Mucosa of rectum (tissue), 2 donors: ENCODE measurements around the gene ALOX5.

Source experiments
- H3K27ac ChIP-seq, 2 donors: one replicate each; pipeline ENCODE4 v1.7.0; 2013; ENCODE audit warnings: inconsistent platforms in 2 of 2, low read depth in 2 of 2, low read length in 2 of 2
- H3K27me3 ChIP-seq, 2 donors: one replicate each; pipeline ENCODE4 v1.7.0; 2013; ENCODE audit warnings: low read length in 2 of 2; ENCODE audit not compliant: control insufficient read depth in 2 of 2, insufficient read depth in 2 of 2
- H3K36me3 ChIP-seq, 2 donors: one replicate each; pipeline ENCODE4 v1.7.0; 2013; ENCODE audit warnings: low read length in 2 of 2; ENCODE audit not compliant: control insufficient read depth in 2 of 2, insufficient read depth in 2 of 2
- H3K4me1 ChIP-seq, 2 donors: one replicate each; pipeline ENCODE4 v1.7.0; 2013; ENCODE audit warnings: low read length in 2 of 2, mild to moderate bottlenecking in 1 of 2; ENCODE audit not compliant: control insufficient read depth in 2 of 2, insufficient read depth in 2 of 2
- H3K4me3 ChIP-seq, 2 donors: one replicate each; pipeline ENCODE4 v1.7.0; 2013; ENCODE audit warnings: low read length in 2 of 2
- H3K9ac ChIP-seq, 2 donors: one replicate each; pipeline ENCODE4 v1.7.0; 2013; ENCODE audit warnings: low read length in 2 of 2, low read depth in 1 of 2, mild to moderate bottlenecking in 1 of 2
- H3K9me3 ChIP-seq, 2 donors: one replicate each; pipeline ENCODE4 v1.7.0; 2013; ENCODE audit warnings: low read length in 2 of 2; ENCODE audit not compliant: control insufficient read depth in 2 of 2
- donor health status: healthy.
- donor health status: Normal muscosa, but diverticular disease.

The ALOX5 gene

DNA sequence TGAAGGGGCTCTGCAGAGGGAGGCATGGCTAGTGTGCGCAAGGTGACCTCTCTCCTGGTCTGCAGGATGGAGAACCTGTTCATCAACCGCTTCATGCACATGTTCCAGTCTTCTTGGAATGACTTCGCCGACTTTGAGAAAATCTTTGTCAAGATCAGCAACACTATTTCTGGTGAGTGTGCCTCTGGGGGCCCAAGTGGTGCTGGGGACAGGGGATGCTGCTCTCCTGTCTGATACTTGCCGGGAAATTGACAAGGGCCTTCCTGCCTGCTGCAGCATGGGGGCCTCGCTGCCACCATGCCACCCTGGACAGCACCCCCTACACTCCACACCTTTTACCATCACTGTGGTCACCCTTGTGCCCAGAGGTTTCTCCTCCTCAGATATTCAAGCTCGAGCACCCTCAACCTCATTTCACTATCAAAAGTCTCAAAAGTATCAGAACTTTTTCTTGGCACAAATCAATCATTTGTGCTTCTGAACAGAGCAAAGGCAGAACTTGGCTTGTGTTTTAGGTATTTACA lies 50.0 kb downstream of the ALOX5 start:
- no peak overlapping the region for H3K4me3 ChIP-seq
- H3K36me3 ChIP-seq, result peaks cover 0 to 3% of the 10 kb centered on the region in 2 donors
- H3K9ac ChIP-seq, result no peak overlapping the region
- H3K9me3 ChIP-seq, result no peaks in the 10 kb centered on the region
- peaks cover 7 to 21% of the 10 kb centered on the region in 2 donors for H3K4me1 ChIP-seq
- H3K27ac ChIP-seq, result no peak overlapping the region
- no peaks in the 10 kb centered on the region for H3K27me3 ChIP-seq

DNA sequence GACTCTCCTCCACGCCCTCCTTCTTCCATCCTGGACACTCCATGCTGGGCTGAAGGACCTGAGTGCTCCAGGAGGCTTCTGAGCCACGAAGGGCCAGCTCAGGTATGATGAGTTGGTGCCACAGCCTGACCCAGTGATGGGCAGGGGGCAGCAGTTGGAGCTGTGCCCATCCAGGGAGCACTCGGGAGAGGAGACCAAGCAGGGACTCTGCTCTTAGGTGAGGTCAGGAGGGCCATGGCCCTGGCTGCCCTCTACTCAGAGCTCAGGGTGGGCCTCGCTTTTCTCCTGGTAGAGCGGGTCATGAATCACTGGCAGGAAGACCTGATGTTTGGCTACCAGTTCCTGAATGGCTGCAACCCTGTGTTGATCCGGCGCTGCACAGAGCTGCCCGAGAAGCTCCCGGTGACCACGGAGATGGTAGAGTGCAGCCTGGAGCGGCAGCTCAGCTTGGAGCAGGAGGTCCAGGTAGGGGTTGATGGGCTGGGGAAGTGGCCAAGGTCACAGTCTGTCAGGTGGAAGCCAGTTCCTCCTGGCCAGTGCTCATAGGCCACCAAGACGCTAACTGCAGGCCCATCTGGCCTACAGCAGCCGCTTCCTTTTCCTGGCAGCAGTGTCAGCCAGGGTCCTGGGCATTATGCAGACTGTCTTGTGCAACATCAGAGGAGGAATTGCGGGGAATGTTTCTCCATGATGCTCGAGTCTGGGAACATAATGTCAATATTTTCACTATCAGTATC lies 50.8 kb downstream of the ALOX5 start:
- H3K27me3 ChIP-seq, result no peaks in the 10 kb centered on the region
- peaks cover 0 to 4% of the 10 kb centered on the region in 2 donors for H3K36me3 ChIP-seq
- H3K27ac ChIP-seq, result no peak overlapping the region
- H3K9me3 ChIP-seq, result no peaks in the 10 kb centered on the region
- no peak overlapping the region for H3K9ac ChIP-seq
- H3K4me3 ChIP-seq, result no peak overlapping the region
- peaks cover 7 to 14% of the 10 kb centered on the region in 2 donors for H3K4me1 ChIP-seq

GRCh38 chr10:45425621-45426563 lies 51.9 kb downstream of the ALOX5 start:
- peaks cover 0 to 4% of the 10 kb centered on the region in 2 donors for H3K36me3 ChIP-seq
- no peaks in the 10 kb centered on the region for H3K9me3 ChIP-seq
- peaks cover under 1 to 11% of the 10 kb centered on the region in 2 donors for H3K4me1 ChIP-seq
- H3K9ac ChIP-seq, result no peak overlapping the region
- no peak overlapping the region for H3K4me3 ChIP-seq
- H3K27me3 ChIP-seq, result no peaks in the 10 kb centered on the region
- peak overlapping the region in 1 of 2 donors; percentile 1 for H3K27ac ChIP-seq

GRCh38 chr10:45427262-45427969 lies 53.4 kb downstream of the ALOX5 start:
- Histone ChIP-seq H3K36me3 (peaks cover 0 to 4% of the 10 kb centered on the region in 2 donors), H3K4me3 (no peak overlapping the region), H3K4me1 (peaks cover 0 to 3% of the 10 kb centered on the region in 2 donors), H3K27me3 (no peaks in the 10 kb centered on the region), H3K27ac (no peak overlapping the region), H3K9me3 (no peaks in the 10 kb centered on the region), H3K9ac (no peak overlapping the region)

DNA sequence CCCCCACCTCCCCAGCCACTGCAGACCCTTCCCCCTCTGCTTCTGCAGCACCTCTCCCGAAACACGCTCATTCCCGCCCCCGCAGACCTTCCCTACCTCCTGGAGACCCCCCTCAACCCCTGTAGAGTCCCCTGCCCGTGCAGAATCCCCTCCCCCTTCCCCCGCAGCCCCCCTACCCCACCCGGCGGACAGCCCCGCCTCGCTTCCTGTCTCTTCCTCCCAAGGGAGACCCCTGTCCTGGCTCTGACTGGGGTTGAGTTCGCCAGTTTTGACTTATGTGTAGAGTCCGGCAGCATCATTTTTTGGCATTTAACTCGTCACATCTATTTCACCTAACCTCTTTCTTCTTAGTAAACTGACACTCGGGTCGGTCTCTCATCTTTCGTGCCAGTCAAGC lies 54.0 kb downstream of the ALOX5 start:
- peaks cover 0 to 5% of the 10 kb centered on the region in 2 donors for H3K4me1 ChIP-seq
- no peak overlapping the region for H3K27ac ChIP-seq
- H3K36me3 ChIP-seq, result peaks cover 0 to 4% of the 10 kb centered on the region in 2 donors
- no peaks in the 10 kb centered on the region for H3K9me3 ChIP-seq
- no peak overlapping the region for H3K4me3 ChIP-seq
- no peak overlapping the region for H3K9ac ChIP-seq
- H3K27me3 ChIP-seq, result no peaks in the 10 kb centered on the region

DNA sequence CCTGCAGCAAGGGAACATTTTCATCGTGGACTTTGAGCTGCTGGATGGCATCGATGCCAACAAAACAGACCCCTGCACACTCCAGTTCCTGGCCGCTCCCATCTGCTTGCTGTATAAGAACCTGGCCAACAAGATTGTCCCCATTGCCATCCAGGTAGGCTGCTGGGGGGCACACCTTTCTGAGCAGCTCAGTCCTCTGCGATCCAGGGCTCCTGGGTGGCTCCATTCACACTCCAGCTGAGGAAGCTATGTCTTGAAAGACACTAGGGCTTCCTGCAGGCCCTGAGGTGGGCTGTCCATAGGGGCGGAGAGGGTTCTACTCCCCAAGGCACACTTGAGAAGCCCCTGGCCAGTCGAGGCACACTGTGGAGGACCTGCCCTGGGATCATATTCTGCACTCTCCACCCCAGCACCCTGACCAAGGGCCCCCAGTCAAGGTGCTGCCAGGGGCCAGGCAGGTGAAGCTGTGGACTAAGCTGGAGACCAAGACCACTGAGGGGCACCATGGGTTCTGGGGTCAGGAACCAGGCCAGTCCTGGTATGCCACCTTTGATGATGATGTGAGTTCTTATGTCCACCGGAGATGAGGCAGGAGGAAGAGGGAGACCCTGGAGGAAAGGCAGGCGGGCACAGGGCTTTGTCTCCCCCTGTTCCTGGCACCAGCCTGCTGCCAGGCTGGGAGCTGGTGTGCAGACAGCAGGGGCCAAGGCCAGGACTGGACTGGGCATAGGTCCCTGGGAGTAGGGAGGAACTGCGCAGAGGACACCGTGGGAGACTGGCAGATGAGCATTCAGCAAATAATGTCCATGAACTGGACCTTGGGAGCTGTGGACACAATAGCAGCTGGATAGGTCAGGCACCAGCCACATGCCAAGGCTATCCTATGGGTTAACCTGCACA lies 54.8 kb downstream of the ALOX5 start:
- no peak overlapping the region for H3K27ac ChIP-seq
- H3K4me1 ChIP-seq, result peaks cover 0 to 5% of the 10 kb centered on the region in 2 donors
- no peak overlapping the region for H3K4me3 ChIP-seq
- H3K9ac ChIP-seq, result no peak overlapping the region
- no peaks in the 10 kb centered on the region for H3K27me3 ChIP-seq
- H3K9me3 ChIP-seq, result no peaks in the 10 kb centered on the region
- peaks cover 0 to 4% of the 10 kb centered on the region in 2 donors for H3K36me3 ChIP-seq

GRCh38 chr10:45429790-45430189 lies 55.8 kb downstream of the ALOX5 start:
- H3K9me3 ChIP-seq, result no peaks in the 10 kb centered on the region
- H3K27ac ChIP-seq, result no peak overlapping the region
- peaks cover 0 to 4% of the 10 kb centered on the region in 2 donors for H3K36me3 ChIP-seq
- no peak overlapping the region for H3K9ac ChIP-seq
- no peak overlapping the region for H3K4me3 ChIP-seq
- H3K27me3 ChIP-seq, result no peaks in the 10 kb centered on the region
- peaks cover 0 to 2% of the 10 kb centered on the region in 2 donors for H3K4me1 ChIP-seq

DNA sequence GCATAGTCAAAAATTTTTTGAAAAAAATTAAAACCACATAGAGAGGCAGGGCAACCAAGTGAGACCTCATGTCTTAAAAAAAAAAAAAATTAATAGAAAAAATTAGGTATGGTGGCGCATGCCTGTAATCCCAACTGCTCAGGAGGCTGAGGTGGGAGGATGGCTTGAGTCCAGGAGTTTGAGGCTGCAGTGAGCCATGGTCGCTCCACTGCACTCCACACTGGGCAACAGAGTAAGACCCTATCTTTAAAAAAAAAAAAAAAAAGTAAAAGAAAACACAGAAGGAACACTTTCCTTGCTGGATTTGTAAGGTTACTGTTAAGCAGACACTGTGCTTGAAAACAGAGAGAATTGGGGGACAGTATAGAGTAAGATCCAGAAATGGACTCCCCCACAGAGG lies 58.1 kb downstream of the ALOX5 start:
- H3K9ac ChIP-seq, result no peak overlapping the region
- peaks cover 0 to 2% of the 10 kb centered on the region in 2 donors for H3K4me1 ChIP-seq
- no peaks in the 10 kb centered on the region for H3K9me3 ChIP-seq
- no peak overlapping the region for H3K4me3 ChIP-seq
- no peaks in the 10 kb centered on the region for H3K27me3 ChIP-seq
- H3K36me3 ChIP-seq, result peaks cover 0 to 4% of the 10 kb centered on the region in 2 donors
- H3K27ac ChIP-seq, result no peak overlapping the region
